ENCODE results near the gene DHRS7B.

DNA sequence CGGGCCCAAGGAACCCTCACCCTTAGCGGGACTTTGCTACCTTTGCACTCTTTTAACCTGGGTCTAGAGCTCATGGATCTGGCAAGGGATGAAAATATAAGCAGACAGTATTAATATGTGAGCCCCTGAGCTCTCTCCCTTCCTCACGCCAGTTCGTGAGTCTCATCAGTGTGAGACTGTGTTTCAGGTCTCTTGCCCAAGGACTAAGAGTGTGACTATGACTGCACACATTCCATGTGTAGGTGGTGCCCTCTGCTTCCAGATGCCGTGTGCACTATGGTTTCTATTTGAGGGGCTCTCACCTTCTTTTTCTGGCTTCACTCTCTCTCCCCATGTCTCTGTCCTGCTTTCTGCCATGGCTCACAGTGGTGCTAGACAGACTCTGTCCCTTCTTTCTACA is 40.5 kb downstream of the DHRS7B start:
- TF ChIP-seq, protein P1, sequence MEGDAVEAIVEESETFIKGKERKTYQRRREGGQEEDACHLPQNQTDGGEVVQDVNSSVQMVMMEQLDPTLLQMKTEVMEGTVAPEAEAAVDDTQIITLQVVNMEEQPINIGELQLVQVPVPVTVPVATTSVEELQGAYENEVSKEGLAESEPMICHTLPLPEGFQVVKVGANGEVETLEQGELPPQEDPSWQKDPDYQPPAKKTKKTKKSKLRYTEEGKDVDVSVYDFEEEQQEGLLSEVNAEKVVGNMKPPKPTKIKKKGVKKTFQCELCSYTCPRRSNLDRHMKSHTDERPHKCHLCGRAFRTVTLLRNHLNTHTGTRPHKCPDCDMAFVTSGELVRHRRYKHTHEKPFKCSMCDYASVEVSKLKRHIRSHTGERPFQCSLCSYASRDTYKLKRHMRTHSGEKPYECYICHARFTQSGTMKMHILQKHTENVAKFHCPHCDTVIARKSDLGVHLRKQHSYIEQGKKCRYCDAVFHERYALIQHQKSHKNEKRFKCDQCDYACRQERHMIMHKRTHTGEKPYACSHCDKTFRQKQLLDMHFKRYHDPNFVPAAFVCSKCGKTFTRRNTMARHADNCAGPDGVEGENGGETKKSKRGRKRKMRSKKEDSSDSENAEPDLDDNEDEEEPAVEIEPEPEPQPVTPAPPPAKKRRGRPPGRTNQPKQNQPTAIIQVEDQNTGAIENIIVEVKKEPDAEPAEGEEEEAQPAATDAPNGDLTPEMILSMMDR (IDR thresholded peaks at IDR 0.05) = no peak
- TF ChIP-seq POLR2A (IDR thresholded peaks at IDR 0.05) = no peak
